Occipital lobe (tissue), 3 donors: ENCODE results near the gene TMEM35B. TPM values are rescaled to one million over a fixed set of nuclear protein-coding genes. Genes with fewer than 3 reads are reported as not detected.
"Not testable (repeated sequence)": the region's sequence is repeated elsewhere in the genome, so short reads cannot be mapped to it uniquely, and the experiment has no call there.

Experiments used
- DNase-seq: peaks from one replicate; lab custom pipeline; 2025; lab: John Stamatoyannopoulos, UW
- small RNA-seq: library from RNA; depleted of rRNA; stranded (forward); fragments of <200 nt; gene quantifications from one replicate; pipeline ENCODE3, GENCODE V24; 2014
- total RNA-seq: library from RNA; depleted of rRNA; stranded (reverse); fragments of >200 nt; gene quantifications from one replicate; pipeline ENCODE4 v1.2.3, GENCODE V29; 2014

Gene TMEM35B
- total RNA-seq, 1 donor from 2014 or later = 4.7 TPM

- no peak for DNase-seq
Measured at GRCh38 chr1:34976384-34977209, 8.6 kb downstream of the TMEM35B start.

- DNase-seq = no peak
Measured at GRCh38 chr1:34975771-34976170, 9.4 kb downstream of the TMEM35B start.

GRCh38 chr1:34975338-34975737 is 9.8 kb downstream of the TMEM35B start:
- no peak for DNase-seq

GRCh38 chr1:34974626-34975025 is 10.5 kb downstream of the TMEM35B start:
- DNase-seq = no peak

- DNase-seq = no peak
Measured at GRCh38 chr1:34973326-34973725, 11.8 kb downstream of the TMEM35B start.

GRCh38 chr1:34970829-34971228 is 14.3 kb downstream of the TMEM35B start:
- no peak for DNase-seq

- DNase-seq = no peak
Measured at GRCh38 chr1:34970220-34970735, 14.9 kb downstream of the TMEM35B start.

GRCh38 chr1:34968297-34968696 is 16.9 kb downstream of the TMEM35B start:
- not testable (repeated sequence) for DNase-seq

GRCh38 chr1:34967672-34968071 is 17.5 kb downstream of the TMEM35B start:
- DNase-seq = not testable (repeated sequence)

GRCh38 chr1:34965597-34965996 is 19.6 kb downstream of the TMEM35B start:
- DNase-seq = no peak

- no peak for DNase-seq
Measured at GRCh38 chr1:34950428-34950827, 34.7 kb downstream of the TMEM35B start.

GRCh38 chr1:34948739-34949138 is 36.4 kb downstream of the TMEM35B start:
- DNase-seq = not testable (repeated sequence)

GRCh38 chr1:34947641-34948314 is 37.4 kb downstream of the TMEM35B start:
- DNase-seq = not testable (repeated sequence)

GRCh38 chr1:34946211-34946610 is 38.9 kb downstream of the TMEM35B start:
- DNase-seq = no peak

- not testable (repeated sequence) for DNase-seq
Measured at GRCh38 chr1:34941798-34942197, 43.3 kb downstream of the TMEM35B start.

Small RNA genes within 50 kb of the gene (small RNA-seq; reads per million reads assigned to genes)
- gene TMEM35B = not detected

Other genes with a start within 250 kb of the TMEM35B start
- not detected for gene GJB5, start 230.3 kb downstream of the TMEM35B start, total RNA-seq
- gene GJB4, start 225.6 kb downstream of the TMEM35B start, total RNA-seq = not detected
- gene GJB3, start 204.1 kb downstream of the TMEM35B start, total RNA-seq = not detected
- gene GJA4, start 192.3 kb downstream of the TMEM35B start, total RNA-seq = 3.4 TPM
- gene SMIM12, start 125.6 kb downstream of the TMEM35B start, total RNA-seq = 8.6 TPM
- 3.1 TPM for gene DLGAP3, start 55.7 kb downstream of the TMEM35B start, total RNA-seq
- 38.1 TPM for gene ZMYM6, start 46.6 kb upstream of the TMEM35B start, total RNA-seq
- gene ZMYM1, start 94.0 kb upstream of the TMEM35B start, total RNA-seq = 41.0 TPM
- gene SFPQ, start 207.8 kb upstream of the TMEM35B start, total RNA-seq = 342 TPM